ENCODE measurements around the gene IGLL5.

The IGLL5 gene

DNA sequence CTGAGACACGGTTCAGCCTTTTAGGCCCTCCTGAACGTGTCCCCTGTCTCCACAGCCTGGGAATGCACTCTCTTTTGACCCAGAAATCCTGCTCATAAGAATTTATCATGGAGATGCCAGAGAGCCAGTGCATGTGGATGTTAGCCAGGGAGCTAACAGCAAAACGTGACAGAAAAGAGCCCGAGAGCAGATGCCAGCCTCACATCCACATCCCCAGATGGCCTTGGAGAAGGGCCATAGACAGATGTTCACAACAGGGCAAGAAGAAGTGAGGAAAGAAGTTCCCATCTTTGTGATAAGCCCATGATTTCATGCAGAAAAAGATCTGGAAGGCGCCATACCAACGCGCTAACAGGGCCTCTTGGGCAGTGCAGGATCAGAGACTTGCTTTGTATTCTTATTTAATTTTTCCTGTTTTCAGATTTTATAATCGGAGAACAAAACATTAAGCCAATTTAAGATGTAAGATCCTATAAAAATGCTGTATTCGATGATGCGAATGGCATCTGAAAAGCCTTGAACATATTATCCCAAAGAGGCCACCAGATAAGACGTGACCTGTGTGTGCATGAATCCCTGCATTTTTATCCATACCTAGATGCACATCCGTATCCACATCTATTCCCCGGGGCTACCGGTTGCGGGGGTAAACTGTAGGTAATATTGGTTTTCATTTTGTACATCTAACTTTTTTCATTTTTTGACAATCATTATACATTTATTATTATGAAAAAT is 48.7 kb downstream of the IGLL5 start:
- Mint-ChIP-seq H3K4me1 (peaks cover 29% of the 10 kb centered on the region), H3K27me3 (peaks cover 2% of the 10 kb centered on the region)
- ATAC-seq = no peak

DNA sequence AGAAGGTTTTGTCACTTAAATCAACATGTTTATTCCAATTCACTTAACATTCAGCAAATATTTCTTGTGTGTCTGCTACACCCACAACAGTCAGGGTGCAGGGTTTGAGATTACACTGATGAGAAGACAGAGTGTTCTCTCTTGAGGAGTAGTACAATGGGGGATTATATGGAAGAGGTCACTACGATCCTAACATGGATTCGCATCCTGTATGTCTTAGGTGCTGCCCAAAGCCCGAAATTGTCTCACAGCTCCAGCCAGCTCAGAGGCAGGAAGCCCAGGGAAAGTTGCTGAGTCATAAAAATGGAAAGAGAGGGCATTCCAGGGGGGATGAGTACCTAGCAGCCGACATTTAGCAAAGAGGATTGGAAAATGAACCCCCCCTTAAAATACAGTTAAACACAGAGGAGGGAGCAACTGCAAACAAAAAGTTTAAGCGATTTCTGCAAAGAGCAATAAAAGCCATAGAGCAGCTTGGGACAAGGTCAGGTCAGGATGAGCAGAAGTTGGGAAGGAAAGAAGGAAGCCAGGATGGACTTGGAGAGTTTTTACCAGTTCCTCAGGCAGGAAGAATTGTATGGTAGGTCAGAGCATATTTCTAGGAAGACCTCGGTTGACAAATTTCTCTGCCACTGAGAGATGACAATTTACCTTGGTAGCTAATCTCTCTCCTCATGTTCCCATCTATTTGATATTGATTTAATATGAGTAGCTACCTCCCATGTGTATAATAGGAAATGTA is 49.5 kb downstream of the IGLL5 start:
- peaks cover 27% of the 10 kb centered on the region for H3K4me1 Mint-ChIP-seq
- H3K36me3 Mint-ChIP-seq (ENCODE audit: low read depth) = no peaks in the 10 kb centered on the region
- no peak overlapping the region for H3K27ac Mint-ChIP-seq

More for the DNA sequence above, 48.7 kb downstream of the IGLL5 start:
- no peak for DNase-seq
- Mint-ChIP-seq H3K27ac (peak overlapping the region; percentile 54), H3K36me3 (ENCODE audit: low read depth) (no peaks in the 10 kb centered on the region), H3K9me3 (no peaks in the 10 kb centered on the region), H3K4me3 (no peak overlapping the region)

DNA sequence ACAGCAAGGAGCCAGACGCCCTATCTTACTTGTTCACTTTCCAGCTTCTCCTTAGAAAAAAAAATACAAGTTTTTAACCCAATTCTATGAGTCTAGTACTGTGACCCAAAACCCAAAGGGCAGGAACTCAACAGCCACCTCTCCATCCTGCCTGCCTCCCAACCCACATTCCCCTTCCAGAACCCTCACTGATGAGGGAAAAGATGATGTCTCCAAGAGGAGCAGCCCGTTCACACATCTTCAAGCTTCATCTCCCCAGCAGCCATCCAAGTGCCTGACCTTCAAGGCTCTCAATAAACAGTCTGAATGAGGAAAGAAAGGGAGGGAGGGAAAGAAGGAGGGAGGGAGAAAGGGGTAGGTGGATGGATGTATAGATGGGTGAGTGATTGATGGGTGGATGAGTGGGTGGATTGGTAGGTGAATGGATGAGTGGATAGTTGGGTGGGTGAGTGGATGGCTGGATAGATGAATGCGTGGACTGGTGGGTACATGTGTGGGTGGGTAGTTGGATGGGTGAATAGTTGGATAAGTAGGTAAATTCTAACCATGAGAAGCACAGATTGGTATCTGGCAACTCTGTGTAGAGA is 50.4 kb downstream of the IGLL5 start:
- ATAC-seq (no peak), DNase-seq (no peak)
- H3K27me3 Mint-ChIP-seq = peaks cover 4% of the 10 kb centered on the region
- H3K4me3 Mint-ChIP-seq = no peak overlapping the region
- H3K27ac Mint-ChIP-seq = no peak overlapping the region
- no peaks in the 10 kb centered on the region for H3K9me3 Mint-ChIP-seq
- H3K4me1 Mint-ChIP-seq = peaks cover 30% of the 10 kb centered on the region
- no peaks in the 10 kb centered on the region for H3K36me3 Mint-ChIP-seq (ENCODE audit: low read depth)

More for the DNA sequence above, 49.5 kb downstream of the IGLL5 start:
- H3K9me3 Mint-ChIP-seq = no peaks in the 10 kb centered on the region
- H3K27me3 Mint-ChIP-seq = peaks cover 2% of the 10 kb centered on the region
- DNase-seq (no peak), ATAC-seq (no peak)
- no peak overlapping the region for H3K4me3 Mint-ChIP-seq

DNA sequence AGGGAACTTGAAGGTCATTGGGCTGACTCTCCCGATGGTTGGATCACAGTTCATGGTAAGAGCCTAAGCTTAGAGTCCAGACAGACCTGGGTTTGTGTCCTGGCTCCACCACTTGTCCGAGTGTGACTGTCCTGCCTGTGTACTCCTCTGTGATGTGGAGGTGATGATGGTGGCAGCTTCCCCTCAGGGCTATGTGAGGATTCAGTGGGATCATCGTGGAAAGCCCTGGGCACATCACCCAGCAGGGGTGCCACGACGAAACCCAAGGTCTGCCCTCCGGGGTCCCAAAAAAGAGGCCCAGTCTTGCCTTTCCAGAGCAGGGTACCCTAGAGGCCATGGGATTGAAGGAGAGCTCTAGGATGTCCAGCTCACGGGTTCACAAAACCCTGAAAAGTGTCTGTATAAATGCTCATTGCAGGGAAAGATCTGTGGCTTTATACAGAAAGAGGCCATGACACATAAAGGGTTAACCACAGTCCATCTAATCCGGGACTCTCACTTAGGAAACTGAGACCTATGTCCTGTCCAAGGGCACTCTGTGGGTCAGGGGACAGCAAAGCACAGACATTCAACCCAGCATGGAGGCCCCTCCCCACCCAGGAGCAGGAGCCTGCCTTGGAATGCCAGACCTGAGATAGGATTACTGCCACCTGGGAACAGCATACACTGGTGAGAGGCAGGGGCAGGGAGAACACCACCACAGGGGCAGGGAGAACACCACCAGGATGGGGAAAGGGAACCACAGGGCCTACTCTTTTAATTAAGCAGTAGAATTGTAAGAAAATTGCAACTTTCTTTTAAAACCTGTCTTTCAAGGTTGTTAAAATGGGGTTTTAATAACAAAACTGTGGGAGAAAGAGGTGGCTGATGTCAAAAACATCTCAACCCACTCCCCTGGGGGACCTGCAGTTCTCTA is 51.3 kb downstream of the IGLL5 start:
- Mint-ChIP-seq H3K27ac (peak overlapping the region; percentile 3), H3K4me1 (peaks cover 27% of the 10 kb centered on the region)
- DNase-seq = no peak

DNA sequence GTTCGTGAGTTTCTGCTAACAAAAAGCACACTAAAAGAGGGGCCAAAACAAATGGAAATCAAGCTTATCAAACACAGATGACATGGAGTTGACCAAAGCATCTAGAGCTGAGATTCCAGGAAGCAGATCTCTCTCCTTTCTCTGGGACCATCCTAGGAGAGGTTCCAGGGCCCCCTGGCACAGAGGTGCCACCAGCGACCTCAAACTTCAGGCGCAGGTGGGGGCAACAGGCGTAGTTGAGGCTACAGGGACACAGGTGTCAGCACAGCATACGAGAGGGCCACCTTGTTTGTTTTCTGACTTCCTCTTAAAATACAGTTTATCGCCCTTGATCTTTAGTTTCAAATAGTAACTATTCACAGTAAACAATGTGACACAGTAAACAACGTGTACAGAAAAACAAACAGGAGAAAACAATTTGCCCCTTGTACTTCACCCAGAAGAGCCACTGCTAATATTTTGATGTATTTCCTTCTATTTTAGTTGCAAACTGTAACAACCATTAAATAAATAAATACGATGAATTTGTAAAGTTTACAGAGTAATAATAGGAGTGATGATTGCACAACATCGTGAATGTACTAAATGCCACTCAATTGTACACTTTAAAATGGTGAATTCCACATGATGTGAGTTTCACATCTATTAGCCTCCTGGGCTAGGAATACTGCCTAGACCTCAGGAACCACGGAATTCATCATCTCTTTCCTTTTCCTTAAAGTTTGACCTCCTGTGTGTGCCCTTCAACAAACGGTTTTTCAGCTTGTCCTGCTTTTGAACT is 52.2 kb downstream of the IGLL5 start:
- no peak overlapping the region for H3K4me3 Mint-ChIP-seq
- H3K4me1 Mint-ChIP-seq = peaks cover 25% of the 10 kb centered on the region
- H3K9me3 Mint-ChIP-seq = no peaks in the 10 kb centered on the region
- peaks cover 4% of the 10 kb centered on the region for H3K27me3 Mint-ChIP-seq
- DNase-seq (no peak), ATAC-seq (no peak)
- no peaks in the 10 kb centered on the region for H3K36me3 Mint-ChIP-seq (ENCODE audit: low read depth)
- H3K27ac Mint-ChIP-seq = no peak overlapping the region

More for the DNA sequence above, 51.3 kb downstream of the IGLL5 start:
- no peak overlapping the region for H3K4me3 Mint-ChIP-seq
- H3K27me3 Mint-ChIP-seq = peaks cover 4% of the 10 kb centered on the region
- no peaks in the 10 kb centered on the region for H3K36me3 Mint-ChIP-seq (ENCODE audit: low read depth)
- no peaks in the 10 kb centered on the region for H3K9me3 Mint-ChIP-seq
- no peak for ATAC-seq

DNA sequence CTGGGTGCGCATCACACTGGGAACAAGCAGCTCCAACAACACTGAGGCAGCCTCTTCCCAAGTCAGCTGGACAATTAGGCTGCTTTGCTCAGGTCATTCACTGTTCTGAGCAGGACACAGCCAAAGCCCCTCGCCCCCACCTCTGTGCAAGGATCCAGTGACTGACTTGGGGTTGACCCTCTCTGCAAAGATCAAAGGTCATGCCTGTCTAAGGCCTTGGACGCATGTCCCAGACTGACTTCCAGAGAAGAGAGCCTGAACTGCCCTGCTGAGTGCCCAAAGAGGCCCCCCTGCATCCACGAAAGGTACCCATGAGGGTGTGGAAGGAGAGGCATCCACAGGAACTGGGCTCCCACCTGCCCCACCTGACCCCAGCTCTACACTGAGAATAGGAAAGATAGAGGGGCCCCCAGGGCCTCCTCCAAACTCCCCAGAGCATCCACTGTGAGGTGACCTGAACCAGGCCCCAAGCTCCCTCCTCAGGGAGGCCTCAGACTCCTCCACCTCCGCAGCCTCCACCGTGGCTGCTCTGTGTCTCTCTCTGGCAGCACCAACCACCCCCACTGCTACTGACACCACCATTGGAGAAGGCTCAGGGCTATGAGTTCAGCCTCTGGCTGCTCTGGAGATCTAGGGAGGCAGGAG is 53.5 kb downstream of the IGLL5 start:
- no peaks in the 10 kb centered on the region for H3K36me3 Mint-ChIP-seq (ENCODE audit: low read depth)
- no peaks in the 10 kb centered on the region for H3K9me3 Mint-ChIP-seq
- H3K4me3 Mint-ChIP-seq = no peak overlapping the region
- DNase-seq = peak; percentile 1
- ATAC-seq = no peak
- no peak overlapping the region for H3K27ac Mint-ChIP-seq
- H3K4me1 Mint-ChIP-seq = peaks cover 13% of the 10 kb centered on the region
- H3K27me3 Mint-ChIP-seq = peaks cover 4% of the 10 kb centered on the region

DNA sequence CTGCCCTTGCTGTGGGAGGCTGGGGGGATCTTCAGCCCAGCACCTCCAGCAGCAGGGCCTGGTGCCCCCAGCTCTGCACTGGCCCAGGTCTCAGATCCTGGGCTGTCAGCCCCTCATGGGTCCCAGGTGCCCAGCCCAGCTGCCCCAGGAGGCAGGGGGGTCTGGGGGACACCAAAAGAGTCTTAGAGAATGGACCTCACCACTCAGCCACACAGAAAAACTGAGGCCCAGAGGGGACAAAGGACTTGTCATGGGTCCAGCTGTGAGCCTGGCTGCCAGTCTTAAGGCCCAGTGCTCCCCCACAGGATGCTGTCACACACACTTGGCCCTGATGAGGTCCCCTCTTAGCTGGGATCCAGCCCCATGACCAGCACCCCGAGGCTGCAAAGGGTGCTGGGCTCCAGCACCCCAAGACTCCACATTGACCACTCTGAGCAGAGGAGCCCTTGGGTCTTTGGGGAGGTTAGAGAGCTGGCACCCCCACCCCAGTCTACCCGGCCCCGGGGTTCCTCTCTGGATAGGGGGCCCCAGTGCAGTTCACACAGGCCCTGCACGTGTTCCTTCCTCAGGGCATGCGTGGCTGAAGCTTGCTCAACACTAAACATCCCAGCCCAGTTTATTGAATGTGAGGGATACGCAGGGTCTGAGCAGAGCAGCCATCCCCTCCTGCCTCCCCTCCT is 54.4 kb downstream of the IGLL5 start:
- Mint-ChIP-seq H3K36me3 (ENCODE audit: low read depth) (no peaks in the 10 kb centered on the region), H3K27ac (no peak overlapping the region), H3K4me3 (no peak overlapping the region), H3K27me3 (peaks cover 4% of the 10 kb centered on the region), H3K4me1 (peaks cover 13% of the 10 kb centered on the region), H3K9me3 (no peaks in the 10 kb centered on the region)
- ATAC-seq (no peak), DNase-seq (no peak)

DNA sequence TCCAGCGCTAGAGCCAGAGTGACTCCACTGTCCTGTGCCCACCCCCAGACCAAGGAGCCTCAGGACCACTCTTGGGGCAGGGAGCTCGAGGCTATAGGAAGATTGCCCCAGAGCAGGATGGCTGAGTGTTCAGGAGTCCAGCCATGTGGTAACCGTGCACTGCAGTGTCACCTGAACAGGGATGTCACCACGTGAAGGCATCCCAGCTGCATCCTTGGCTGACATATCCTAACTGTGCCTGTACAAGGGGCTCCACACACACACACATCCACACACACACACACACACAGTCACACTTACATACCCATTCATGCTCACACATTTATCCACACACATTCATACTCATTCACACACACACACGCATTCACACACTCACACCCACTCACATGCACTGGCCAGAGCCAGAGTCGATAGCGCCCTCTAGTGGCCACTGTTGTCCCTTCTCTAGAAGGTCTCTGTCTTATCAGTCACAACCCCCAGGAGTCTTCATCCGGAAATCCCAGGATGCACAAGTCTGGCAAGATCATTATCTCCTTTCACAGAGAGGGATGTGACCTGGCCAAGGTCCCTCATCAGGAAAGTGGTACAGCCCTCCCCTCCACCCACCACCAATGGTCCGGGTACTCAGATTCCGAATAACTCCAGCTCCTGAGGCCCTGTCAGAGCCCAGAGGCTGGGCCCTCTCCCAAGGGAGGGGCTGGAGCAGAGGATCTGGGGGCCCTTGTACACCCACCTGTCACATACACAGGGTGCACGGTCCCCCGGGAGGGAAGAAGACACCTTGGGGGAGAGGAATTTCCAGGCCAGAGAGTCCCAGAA is 55.1 kb downstream of the IGLL5 start:
- H3K9me3 Mint-ChIP-seq = no peaks in the 10 kb centered on the region
- ATAC-seq (peak; percentile 65), DNase-seq (peak; percentile 82)
- H3K4me3 Mint-ChIP-seq = peak overlapping the region; percentile 1
- peaks cover 16% of the 10 kb centered on the region for H3K4me1 Mint-ChIP-seq
- H3K36me3 Mint-ChIP-seq (ENCODE audit: low read depth) = no peaks in the 10 kb centered on the region
- H3K27ac Mint-ChIP-seq = no peak overlapping the region
- peaks cover 7% of the 10 kb centered on the region for H3K27me3 Mint-ChIP-seq

DNA sequence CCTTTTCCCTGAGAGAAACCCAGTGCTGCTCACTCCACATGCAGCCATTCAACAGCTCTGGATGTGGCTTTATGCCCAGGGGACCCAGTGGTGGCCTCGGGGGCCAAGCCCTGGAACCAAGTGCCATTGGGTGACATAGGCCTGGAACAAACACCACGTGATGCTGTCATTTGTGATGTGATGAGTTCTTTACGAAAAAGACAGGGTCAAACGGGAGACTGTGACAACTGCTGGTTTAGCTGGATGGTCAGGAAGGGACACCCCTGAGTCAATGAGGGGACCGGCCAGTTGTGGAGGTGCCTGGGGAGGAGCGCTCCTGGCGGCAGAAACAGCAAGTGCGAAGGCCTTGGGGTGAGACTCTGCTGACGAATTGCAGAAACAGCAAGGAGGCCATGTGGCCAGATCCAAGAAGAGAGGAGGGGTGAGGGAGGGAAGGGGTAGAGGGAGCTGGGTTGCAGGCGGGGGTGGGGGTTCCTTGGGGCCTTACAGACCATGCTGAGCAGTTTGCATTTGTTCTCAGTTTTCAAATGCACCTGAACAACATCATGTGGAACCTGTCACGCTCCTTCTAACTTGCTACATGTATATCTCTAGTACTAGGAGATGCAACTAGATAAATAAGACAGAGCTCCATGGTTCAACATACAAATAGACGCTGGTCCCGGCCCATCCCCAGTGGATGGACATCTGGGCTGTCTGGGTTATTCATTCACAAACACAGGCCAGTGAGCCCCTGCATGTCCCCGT is 56.1 kb downstream of the IGLL5 start:
- Mint-ChIP-seq H3K27me3 (peaks cover 7% of the 10 kb centered on the region), H3K4me3 (no peak overlapping the region), H3K27ac (no peak overlapping the region), H3K9me3 (no peaks in the 10 kb centered on the region), H3K4me1 (peaks cover 13% of the 10 kb centered on the region), H3K36me3 (ENCODE audit: low read depth) (no peaks in the 10 kb centered on the region)
- ATAC-seq = no peak
- DNase-seq = no peak

DNA sequence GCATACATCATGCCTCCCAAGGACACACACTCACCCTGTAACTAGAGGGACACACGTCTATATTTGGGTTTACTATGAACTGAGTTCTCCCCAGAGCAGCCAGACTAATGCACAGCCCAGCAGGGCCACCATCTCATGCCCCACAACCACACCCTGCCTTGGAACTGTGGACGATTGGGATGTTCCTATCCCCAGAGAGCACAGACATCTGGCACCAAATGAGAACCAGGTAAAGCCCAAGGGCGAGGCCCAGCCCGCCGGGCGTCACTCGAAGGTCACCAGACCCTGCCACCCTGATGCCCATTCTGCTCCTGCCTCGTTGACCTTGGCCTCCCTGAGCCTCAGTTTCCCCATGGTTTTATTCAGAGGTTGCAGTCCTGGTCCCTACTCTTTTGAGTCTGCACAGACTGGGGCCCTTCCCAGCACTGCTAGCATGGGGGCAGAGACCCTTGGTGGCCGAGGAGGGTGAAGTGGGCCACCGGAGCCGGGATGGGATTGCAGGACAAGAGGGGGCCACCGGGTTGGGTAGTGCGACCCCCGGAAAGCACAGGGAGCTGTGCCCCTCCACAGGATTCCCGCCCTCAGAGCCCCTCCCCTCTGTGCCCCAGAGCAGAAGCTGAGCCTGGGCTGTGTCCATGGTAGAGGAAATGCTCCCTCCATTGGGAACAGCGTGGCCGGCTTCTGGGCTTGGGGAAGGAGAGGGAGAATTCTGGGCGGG is 56.8 kb downstream of the IGLL5 start:
- Mint-ChIP-seq H3K36me3 (ENCODE audit: low read depth) (no peaks in the 10 kb centered on the region), H3K4me1 (peaks cover 13% of the 10 kb centered on the region), H3K9me3 (no peaks in the 10 kb centered on the region), H3K27ac (no peak overlapping the region), H3K4me3 (no peak overlapping the region), H3K27me3 (peaks cover 7% of the 10 kb centered on the region)
- DNase-seq (no peak), ATAC-seq (no peak)

DNA sequence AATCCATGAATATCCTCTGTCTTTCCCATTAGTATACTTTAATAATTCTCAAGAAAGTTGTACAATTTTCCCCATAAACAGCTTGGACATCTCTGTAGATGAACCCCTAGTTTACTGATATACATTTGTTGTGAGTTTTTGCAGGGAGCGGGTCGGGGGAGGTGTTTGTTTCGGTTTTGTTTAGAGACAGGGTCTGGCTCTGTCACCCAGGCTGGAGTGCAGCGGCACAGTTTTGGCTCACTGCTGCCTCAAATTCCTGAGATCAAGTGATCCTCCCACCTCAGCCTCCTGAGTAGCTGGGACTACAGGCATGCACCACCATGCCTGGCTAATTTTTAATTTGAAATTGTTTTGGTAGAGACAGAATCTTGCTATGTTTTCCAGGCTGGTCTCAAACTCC is 57.6 kb downstream of the IGLL5 start:
- peaks cover 11% of the 10 kb centered on the region for H3K4me1 Mint-ChIP-seq

More for the DNA sequence above, 57.6 kb downstream of the IGLL5 start:
- Mint-ChIP-seq H3K27me3 (peaks cover 10% of the 10 kb centered on the region), H3K27ac (no peak overlapping the region), H3K4me3 (no peak overlapping the region), H3K9me3 (no peaks in the 10 kb centered on the region), H3K36me3 (ENCODE audit: low read depth) (no peaks in the 10 kb centered on the region)
- ATAC-seq (no peak), DNase-seq (no peak)

Measured in activated naive CD8-positive, alpha-beta T cell treated with anti-CD3 and anti-CD28 coated beads, Interleukin-2, amount 50 U/mL, for 24 hours (primary cell).